Stomach (tissue), 4 donors: Measurements from ENCODE around the gene HNRNPAB.

Experiments used
- EP300 ChIP-seq: sonication (generic); formaldehyde crosslinking; IDR thresholded peaks from one replicate; pipeline ENCODE4 v1.6.1; 2017; ENCODE audit warnings: antibody characterized with exemption
- POLR2AphosphoS5 ChIP-seq, 3 donors: sonication (generic); formaldehyde crosslinking; IDR thresholded peaks; one replicate each; pipeline ENCODE4 v1.6.1; 2016; ENCODE audit warnings: antibody characterized with exemption in 3 of 3
- TF ChIP-seq, protein P1 (sequence below), 7 experiments: fragments of 450-650 bp in 4 of 7; fragments of 200-600 bp in 3 of 7; sonication (generic) in 3 of 7; IDR thresholded peaks; one replicate each; pipeline ENCODE4 v1.5.1; 2016 to 2019; ENCODE audit warnings: antibody characterized with exemption in 7 of 7, control low read depth in 2 of 7, mild to moderate bottlenecking in 1 of 7

DNA sequence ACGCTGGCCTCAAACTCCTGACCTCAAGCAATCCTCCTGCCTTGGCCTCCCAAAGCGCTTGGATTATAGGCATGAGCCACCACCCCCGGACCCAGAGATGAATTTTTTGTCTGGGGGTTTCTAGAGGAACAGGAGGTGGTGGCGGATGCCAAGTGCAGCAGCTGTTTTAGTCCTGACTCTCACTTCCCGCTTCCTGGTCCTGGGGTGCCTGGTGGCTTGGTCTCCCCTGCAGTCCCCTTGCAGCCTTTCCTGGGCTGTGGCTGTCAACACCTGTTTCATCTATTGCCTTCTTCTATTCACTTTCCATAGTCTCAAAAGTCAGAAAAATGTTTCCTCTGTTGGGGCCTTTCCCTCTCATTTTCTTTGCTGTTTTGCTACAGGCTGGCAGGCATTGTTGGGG, 44.2 kb upstream of the HNRNPAB start:
- TF ChIP-seq, protein P1, sequence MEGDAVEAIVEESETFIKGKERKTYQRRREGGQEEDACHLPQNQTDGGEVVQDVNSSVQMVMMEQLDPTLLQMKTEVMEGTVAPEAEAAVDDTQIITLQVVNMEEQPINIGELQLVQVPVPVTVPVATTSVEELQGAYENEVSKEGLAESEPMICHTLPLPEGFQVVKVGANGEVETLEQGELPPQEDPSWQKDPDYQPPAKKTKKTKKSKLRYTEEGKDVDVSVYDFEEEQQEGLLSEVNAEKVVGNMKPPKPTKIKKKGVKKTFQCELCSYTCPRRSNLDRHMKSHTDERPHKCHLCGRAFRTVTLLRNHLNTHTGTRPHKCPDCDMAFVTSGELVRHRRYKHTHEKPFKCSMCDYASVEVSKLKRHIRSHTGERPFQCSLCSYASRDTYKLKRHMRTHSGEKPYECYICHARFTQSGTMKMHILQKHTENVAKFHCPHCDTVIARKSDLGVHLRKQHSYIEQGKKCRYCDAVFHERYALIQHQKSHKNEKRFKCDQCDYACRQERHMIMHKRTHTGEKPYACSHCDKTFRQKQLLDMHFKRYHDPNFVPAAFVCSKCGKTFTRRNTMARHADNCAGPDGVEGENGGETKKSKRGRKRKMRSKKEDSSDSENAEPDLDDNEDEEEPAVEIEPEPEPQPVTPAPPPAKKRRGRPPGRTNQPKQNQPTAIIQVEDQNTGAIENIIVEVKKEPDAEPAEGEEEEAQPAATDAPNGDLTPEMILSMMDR (IDR thresholded peaks at IDR 0.05), result no peak
- TF ChIP-seq EP300, result no peak
- TF ChIP-seq POLR2AphosphoS5 (IDR thresholded peaks at IDR 0.05), result no peak
